Activated T-cell treated with anti-CD3 and anti-CD28 coated beads for 1 hour (primary cell): ENCODE results near the gene NPIPA3.
"Not testable (repeated sequence)": the region's sequence is repeated elsewhere in the genome, so short reads cannot be mapped to it uniquely, and the experiment has no call there.

Experiments used
- DNase-seq: peaks from one replicate; pipeline ENCODE4 v3.0.0-alpha.2; 2020; ENCODE audit warnings: low read depth

NPIPA3 gene

GRCh38 chr16:14742273-14743128 is 39.3 kb downstream of the NPIPA3 start, which contains the start of gene NPIPA2:
Gene NPIPA2 (plus strand): TSS chr16:14742533. CDS start chr16:14748066, 5,533 bp downstream.
- DNase-seq = not testable (repeated sequence)

GRCh38 chr16:14773654-14774053 is 70.4 kb downstream of the NPIPA3 start:
- DNase-seq = not testable (repeated sequence)

DNA sequence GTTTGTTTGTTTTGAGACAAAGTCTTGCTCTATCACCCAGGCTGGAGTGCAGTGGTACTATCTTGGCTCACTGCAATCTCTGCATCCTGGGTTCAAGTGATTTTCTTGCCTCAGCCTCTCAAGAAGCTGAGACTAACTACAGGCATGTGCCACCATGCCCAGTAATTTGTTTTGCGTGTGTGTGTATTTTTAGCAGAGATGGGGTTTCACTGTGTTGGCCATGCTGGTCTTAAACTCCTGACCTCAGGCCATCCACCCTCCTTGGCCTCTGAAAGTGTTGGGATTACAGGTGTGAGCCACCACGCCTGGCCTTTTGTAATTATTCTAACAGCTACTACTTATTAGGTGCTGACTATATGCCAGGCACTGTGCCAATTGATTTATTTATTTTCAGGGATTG is 72.4 kb downstream of the NPIPA3 start:
- not testable (repeated sequence) for DNase-seq
